HG03575 (cell line): ENCODE measurements around the gene PCNT.
"Not testable (repeated sequence)": the region's sequence is repeated elsewhere in the genome, so short reads cannot be mapped to it uniquely, and the experiment has no call there.

ENCODE experiments used
- ATAC-seq: cut with Tn5 transposase; IDR thresholded peaks from one replicate; pipeline ENCODE4 v1.9.1; 2021; ENCODE audit not compliant: unreplicated experiment, insufficient number of reproducible peaks, low FRiP score; ENCODE audit errors: extremely low read depth

PCNT gene

GRCh38 chr21:46355161-46356004 is 31.4 kb downstream of the PCNT start:
- ATAC-seq = no peak

- no peak for ATAC-seq
Measured at GRCh38 chr21:46356005-46356338, 32.0 kb downstream of the PCNT start.

- ATAC-seq = no peak
Measured at GRCh38 chr21:46356494-46357334, 32.8 kb downstream of the PCNT start.

- ATAC-seq = no peak
Measured at GRCh38 chr21:46357335-46357604, 33.3 kb downstream of the PCNT start.

- ATAC-seq = no peak
Measured at GRCh38 chr21:46357684-46358425, 33.9 kb downstream of the PCNT start.

- ATAC-seq = no peak
Measured at GRCh38 chr21:46361176-46361575, 37.2 kb downstream of the PCNT start.

GRCh38 chr21:46361935-46362334 is 38.0 kb downstream of the PCNT start:
- no peak for ATAC-seq

GRCh38 chr21:46362946-46363345 is 39.0 kb downstream of the PCNT start:
- no peak for ATAC-seq

- no peak for ATAC-seq
Measured at GRCh38 chr21:46363698-46364097, 39.7 kb downstream of the PCNT start.

- no peak for ATAC-seq
Measured at GRCh38 chr21:46366091-46366490, 42.1 kb downstream of the PCNT start.

- ATAC-seq = no peak
Measured at GRCh38 chr21:46366561-46366960, 42.6 kb downstream of the PCNT start.

- no peak for ATAC-seq
Measured at GRCh38 chr21:46366966-46367365, 43.0 kb downstream of the PCNT start.

- peak; percentile 39 for ATAC-seq
Measured at GRCh38 chr21:46368533-46369285, 44.8 kb downstream of the PCNT start.

GRCh38 chr21:46369520-46370235 is 45.7 kb downstream of the PCNT start:
- ATAC-seq = no peak

GRCh38 chr21:46371204-46372013 is 47.5 kb downstream of the PCNT start:
- no peak for ATAC-seq

- ATAC-seq = no peak
Measured at GRCh38 chr21:46372014-46372485, 48.1 kb downstream of the PCNT start.

GRCh38 chr21:46372947-46373346 is 49.0 kb downstream of the PCNT start:
- ATAC-seq = not testable (repeated sequence)
